HFFc6 (cell line): Measurements from ENCODE around the gene HUS1. TPM values are rescaled to one million over a fixed set of nuclear protein-coding genes. Genes with fewer than 3 reads are reported as not detected.

Experiments used
- DNase-seq: peaks from one replicate; pipeline ENCODE4 v3.0.0-alpha.2; 2018
- H3K27ac Mint-ChIP-seq: 2 replicates; pipeline ENCODE4 v1.8.0; 2020; ENCODE audit warnings: mild to moderate bottlenecking, mixed read lengths
- H3K27me3 Mint-ChIP-seq: 2 replicates; pipeline ENCODE4 v1.8.0; 2021; ENCODE audit warnings: mild to moderate bottlenecking, moderate library complexity, mixed read lengths; ENCODE audit not compliant: insufficient read depth
- H3K36me3 Mint-ChIP-seq: 2 replicates; pipeline ENCODE4 v1.8.0; 2021; ENCODE audit warnings: low read depth, mixed read lengths
- H3K4me1 Mint-ChIP-seq: 2 replicates; pipeline ENCODE4 v1.8.0; 2020; ENCODE audit warnings: low read depth, mixed read lengths
- H3K4me3 Mint-ChIP-seq: 2 replicates; pipeline ENCODE4 v1.8.0; 2020; ENCODE audit warnings: mild to moderate bottlenecking, moderate library complexity, mixed read lengths
- H3K9me3 Mint-ChIP-seq: 2 replicates; pipeline ENCODE4 v1.8.0; 2020; ENCODE audit warnings: mild to moderate bottlenecking, mixed read lengths
- CTCF ChIP-seq: fragments of 200-600 bp; sonication (generic); IDR thresholded peaks from 2 replicates; pipeline ENCODE4 v1.5.0; 2021; ENCODE audit warnings: antibody characterized with exemption, mild to moderate bottlenecking
- long read RNA-seq: library from polyadenylated mRNA; unstranded; transcript quantifications from one replicate; pipeline ENCODE4 v2.0.0, GENCODE V29; 2019
- total RNA-seq, 6 experiments: library from RNA; stranded (reverse); fragmentation: NEBNext Ultra II Directional; extraction: Animal tissue kit (Norgen Biotek cat#: 25700); gene quantifications; 2 replicates in 1 of 6; 3 replicates in 5 of 6; pipeline ENCODE4 v1.2.3, GENCODE V29; 2021

The HUS1 gene
- total RNA-seq, result 10 to 100 TPM; 27.8 to 39.2 (median 34.6) TPM
- long read RNA-seq, transcript HUS1-201 (8 exons, 2,935 nt), result major isoform, 10 of 18 reads
- long read RNA-seq, partial matches to known transcripts, result 0 of 18 reads
- long read RNA-seq, other reads (novel, unspliced or antisense), result 4 of 18 reads

GRCh38 chr7:47979145-47979831 is at the start of gene HUS1:
HUS1 (minus strand) TSS chr7:47979615; CDS start chr7:47979519, 96 bp downstream.
- Mint-ChIP-seq H3K27me3 (no peaks in the 10 kb centered on the region; the same call in 1 of the 2 replicates), H3K27ac (peak within 1 kb of the TSS; percentile 90), H3K9me3 (no peaks in the 10 kb centered on the region), H3K4me3 (peak within 1 kb of the TSS; percentile 89), H3K36me3 (peaks cover 19% of the 10 kb centered on the region), H3K4me1 (peaks cover 19% of the 10 kb centered on the region)
- peak; percentile 87 for DNase-seq
- no peak for TF ChIP-seq CTCF

- Mint-ChIP-seq H3K27me3 (peaks cover 20% of the 10 kb centered on the region), H3K27ac (no peak within 1 kb of the TSS)
- TF ChIP-seq CTCF, result no peak
Observed at GRCh38 chr7:48028938-48029337, 49.5 kb upstream of the HUS1 start, which contains the start of gene SUN3. SUN3 (minus strand) TSS chr7:48029107; CDS start chr7:48028938, 169 bp downstream.

GRCh38 chr7:48025624-48026023 is 46.2 kb upstream of the HUS1 start:
- DNase-seq, result no peak
- Mint-ChIP-seq H3K9me3 (peaks cover 7% of the 10 kb centered on the region; the same call in 1 of the 2 replicates), H3K4me1 (peaks cover 11% of the 10 kb centered on the region; the same call in 1 of the 2 replicates), H3K27me3 (peaks cover 19% of the 10 kb centered on the region), H3K4me3 (no peak overlapping the region), H3K27ac (no peak overlapping the region), H3K36me3 (peaks cover 7% of the 10 kb centered on the region; the same call in 1 of the 2 replicates)
- TF ChIP-seq CTCF, result no peak

More at GRCh38 chr7:48028938-48029337, 49.5 kb upstream of the HUS1 start, which contains the start of gene SUN3:
- peaks cover 11% of the 10 kb centered on the region; the same call in 1 of the 2 replicates for H3K4me1 Mint-ChIP-seq
- H3K9me3 Mint-ChIP-seq, result no peaks in the 10 kb centered on the region; the same call in 1 of the 2 replicates
- no peak for DNase-seq
- H3K36me3 Mint-ChIP-seq, result peaks cover 6% of the 10 kb centered on the region; the same call in 1 of the 2 replicates
- H3K4me3 Mint-ChIP-seq, result no peak within 1 kb of the TSS

GRCh38 chr7:48017674-48018073 is 38.3 kb upstream of the HUS1 start:
- no peak for DNase-seq
- H3K27ac Mint-ChIP-seq, result no peak overlapping the region
- peaks cover 15% of the 10 kb centered on the region for H3K27me3 Mint-ChIP-seq
- peaks cover 5% of the 10 kb centered on the region; the same call in 1 of the 2 replicates for H3K36me3 Mint-ChIP-seq
- H3K4me3 Mint-ChIP-seq, result no peak overlapping the region
- TF ChIP-seq CTCF, result no peak
- H3K9me3 Mint-ChIP-seq, result peaks cover 15% of the 10 kb centered on the region
- peaks cover 9% of the 10 kb centered on the region; the same call in 1 of the 2 replicates for H3K4me1 Mint-ChIP-seq

- DNase-seq, result no peak
- no peak overlapping the region for H3K4me3 Mint-ChIP-seq
- H3K27ac Mint-ChIP-seq, result no peak overlapping the region
- TF ChIP-seq CTCF, result no peak
- H3K36me3 Mint-ChIP-seq, result peaks cover 5% of the 10 kb centered on the region; the same call in 1 of the 2 replicates
- H3K27me3 Mint-ChIP-seq, result peaks cover 13% of the 10 kb centered on the region
- H3K9me3 Mint-ChIP-seq, result peaks cover 15% of the 10 kb centered on the region
- peaks cover 12% of the 10 kb centered on the region; the same call in 1 of the 2 replicates for H3K4me1 Mint-ChIP-seq
Observed at GRCh38 chr7:48016641-48017040, 37.2 kb upstream of the HUS1 start.
